ENCODE measurements around the gene RPL27.
"Not testable (repeated sequence)": the region's sequence is repeated elsewhere in the genome, so short reads cannot be mapped to it uniquely, and the experiment has no call there.

Gene RPL27

GRCh38 chr17:42980766-42981397, 17.3 kb upstream of the RPL27 start:
- Mint-ChIP-seq H3K36me3 (ENCODE audit: low read depth) (peaks cover 21% of the 10 kb centered on the region), H3K27me3 (ENCODE audit: low read depth) (no peaks in the 10 kb centered on the region), H3K9me3 (no peaks in the 10 kb centered on the region), H3K27ac (peak overlapping the region; percentile 76), H3K4me3 (peak overlapping the region; percentile 95), H3K4me1 (ENCODE audit: low read depth) (peaks cover 27% of the 10 kb centered on the region)
- DNase-seq (ENCODE audit: low spot score), result peak; percentile 78

- Mint-ChIP-seq H3K4me3 (peak overlapping the region; percentile 95), H3K4me1 (ENCODE audit: low read depth) (peaks cover 27% of the 10 kb centered on the region), H3K27ac (peak overlapping the region; percentile 69), H3K9me3 (no peaks in the 10 kb centered on the region), H3K27me3 (ENCODE audit: low read depth) (no peaks in the 10 kb centered on the region), H3K36me3 (ENCODE audit: low read depth) (peaks cover 24% of the 10 kb centered on the region)
- DNase-seq (ENCODE audit: low spot score), result no peak
Observed at GRCh38 chr17:42982266-42982665, 16.0 kb upstream of the RPL27 start.

DNA sequence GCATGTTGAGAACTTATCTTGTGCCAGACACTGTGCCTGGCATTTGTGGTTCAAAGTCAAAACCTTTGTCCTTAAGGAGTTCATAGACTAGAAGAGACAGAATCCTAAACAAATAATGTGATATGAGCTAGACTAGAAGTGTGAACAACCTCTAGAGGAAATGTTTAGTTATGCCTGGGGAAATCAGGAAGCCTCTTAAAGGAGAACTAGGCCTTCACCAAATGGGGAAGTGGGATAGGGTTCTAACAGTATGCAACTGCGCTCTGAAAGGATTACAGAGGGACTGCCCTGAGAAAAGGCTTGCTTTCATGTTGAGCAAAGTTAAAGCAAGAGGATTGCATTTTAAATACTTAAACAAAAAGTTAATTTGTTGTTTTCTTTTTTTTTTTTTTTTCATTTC, 13.0 kb upstream of the RPL27 start:
- Mint-ChIP-seq H3K4me3 (no peak overlapping the region), H3K4me1 (ENCODE audit: low read depth) (peaks cover 17% of the 10 kb centered on the region)

GRCh38 chr17:42989141-42989540, 9.1 kb upstream of the RPL27 start:
- Mint-ChIP-seq H3K9me3 (no peaks in the 10 kb centered on the region), H3K27ac (no peak overlapping the region), H3K4me3 (no peak overlapping the region), H3K36me3 (ENCODE audit: low read depth) (peaks cover 54% of the 10 kb centered on the region), H3K4me1 (ENCODE audit: low read depth) (peaks cover 7% of the 10 kb centered on the region), H3K27me3 (ENCODE audit: low read depth) (no peaks in the 10 kb centered on the region)
- no peak for DNase-seq (ENCODE audit: low spot score)

More for the DNA sequence above, 13.0 kb upstream of the RPL27 start:
- no peak for DNase-seq (ENCODE audit: low spot score)
- Mint-ChIP-seq H3K27ac (no peak overlapping the region), H3K36me3 (ENCODE audit: low read depth) (peaks cover 45% of the 10 kb centered on the region), H3K9me3 (no peaks in the 10 kb centered on the region), H3K27me3 (ENCODE audit: low read depth) (no peaks in the 10 kb centered on the region)

DNA sequence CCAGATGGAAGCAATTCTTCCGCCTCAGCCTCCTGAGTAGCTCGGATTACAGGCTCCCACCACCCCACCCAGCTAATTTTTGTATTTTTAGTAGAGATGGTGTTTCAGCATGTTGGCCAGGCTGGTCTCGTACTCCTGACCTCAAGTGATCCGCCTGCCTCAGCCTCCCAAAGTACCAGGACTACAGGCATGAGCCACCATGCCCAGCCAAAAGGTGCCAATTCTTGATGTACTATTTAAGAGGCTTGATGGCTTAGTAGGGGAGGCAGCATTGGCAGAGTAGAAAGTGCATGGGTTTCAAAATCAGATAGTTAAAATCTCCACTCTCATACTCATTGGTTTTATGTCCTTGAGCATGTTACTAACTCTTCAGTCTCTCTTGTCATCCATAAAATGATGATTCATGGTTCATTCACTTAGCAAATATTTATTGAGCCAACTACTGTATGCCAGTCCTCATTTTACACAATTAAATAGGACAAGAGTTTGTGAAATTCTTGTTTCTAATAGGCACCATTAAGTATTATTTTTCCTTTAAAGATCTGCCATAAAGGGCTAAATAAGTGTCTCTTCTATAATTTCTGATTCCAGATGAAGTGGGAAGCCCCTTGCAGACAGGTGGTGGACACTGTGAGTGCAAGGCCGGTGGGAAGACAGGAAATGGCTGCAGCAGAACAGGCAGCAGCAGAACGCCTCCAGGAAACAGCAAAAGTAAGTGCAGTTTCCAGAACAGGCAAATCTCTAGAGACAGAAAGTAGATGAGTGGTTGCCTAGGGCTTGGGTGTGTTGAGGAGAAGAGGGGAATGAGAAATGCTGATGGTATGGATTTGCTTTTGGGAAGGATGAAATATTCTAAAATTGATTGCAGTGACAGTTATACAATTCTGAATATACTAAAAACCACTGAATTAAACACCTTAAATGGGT, 8.2 kb upstream of the RPL27 start:
- Mint-ChIP-seq H3K27me3 (ENCODE audit: low read depth) (no peaks in the 10 kb centered on the region), H3K4me3 (no peak overlapping the region), H3K27ac (no peak overlapping the region), H3K4me1 (ENCODE audit: low read depth) (peaks cover 3% of the 10 kb centered on the region), H3K36me3 (ENCODE audit: low read depth) (peaks cover 57% of the 10 kb centered on the region), H3K9me3 (no peaks in the 10 kb centered on the region)
- DNase-seq (ENCODE audit: low spot score), result no peak

- no peak overlapping the region for H3K27ac Mint-ChIP-seq
- no peak overlapping the region for H3K4me3 Mint-ChIP-seq
- H3K9me3 Mint-ChIP-seq, result no peaks in the 10 kb centered on the region
- no peaks in the 10 kb centered on the region for H3K27me3 Mint-ChIP-seq (ENCODE audit: low read depth)
- peaks cover 46% of the 10 kb centered on the region for H3K36me3 Mint-ChIP-seq (ENCODE audit: low read depth)
- DNase-seq (ENCODE audit: low spot score), result no peak
- no peaks in the 10 kb centered on the region for H3K4me1 Mint-ChIP-seq (ENCODE audit: low read depth)
Observed at GRCh38 chr17:42991471-42991870, 6.7 kb upstream of the RPL27 start.

GRCh38 chr17:42992872-42993271, 5.3 kb upstream of the RPL27 start:
- no peaks in the 10 kb centered on the region for H3K9me3 Mint-ChIP-seq
- no peak overlapping the region for H3K27ac Mint-ChIP-seq
- peaks cover 43% of the 10 kb centered on the region for H3K36me3 Mint-ChIP-seq (ENCODE audit: low read depth)

DNA sequence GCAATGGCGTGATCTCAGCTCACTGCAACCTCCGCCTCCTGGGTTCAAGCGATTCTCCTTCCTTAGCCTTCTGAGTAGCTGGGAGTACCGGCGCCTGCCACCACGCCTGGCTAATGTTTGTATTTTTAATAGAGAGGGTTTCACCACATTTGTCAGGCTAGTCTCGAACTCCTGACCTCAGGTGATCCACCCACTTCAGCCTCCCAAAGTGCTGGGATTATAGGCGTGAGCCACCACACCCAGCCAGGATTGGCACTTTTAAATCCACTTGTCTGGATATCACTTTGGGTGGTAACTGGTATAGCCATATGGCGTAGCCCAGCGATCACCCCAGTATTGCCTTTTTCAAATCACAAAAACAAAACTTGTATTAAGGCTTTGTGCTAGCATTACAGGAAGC, 4.3 kb upstream of the RPL27 start:
- Mint-ChIP-seq H3K4me1 (ENCODE audit: low read depth) (peaks cover 12% of the 10 kb centered on the region), H3K36me3 (ENCODE audit: low read depth) (peaks cover 37% of the 10 kb centered on the region)
- not testable (repeated sequence) for H3K4me3 Mint-ChIP-seq; DNase-seq (ENCODE audit: low spot score); H3K27me3 Mint-ChIP-seq (ENCODE audit: low read depth); H3K27ac Mint-ChIP-seq; H3K9me3 Mint-ChIP-seq

More at GRCh38 chr17:42992872-42993271, 5.3 kb upstream of the RPL27 start:
- no peak for DNase-seq (ENCODE audit: low spot score)
- no peak overlapping the region for H3K4me3 Mint-ChIP-seq
- peaks cover 10% of the 10 kb centered on the region for H3K4me1 Mint-ChIP-seq (ENCODE audit: low read depth)
- H3K27me3 Mint-ChIP-seq (ENCODE audit: low read depth), result no peaks in the 10 kb centered on the region

DNA sequence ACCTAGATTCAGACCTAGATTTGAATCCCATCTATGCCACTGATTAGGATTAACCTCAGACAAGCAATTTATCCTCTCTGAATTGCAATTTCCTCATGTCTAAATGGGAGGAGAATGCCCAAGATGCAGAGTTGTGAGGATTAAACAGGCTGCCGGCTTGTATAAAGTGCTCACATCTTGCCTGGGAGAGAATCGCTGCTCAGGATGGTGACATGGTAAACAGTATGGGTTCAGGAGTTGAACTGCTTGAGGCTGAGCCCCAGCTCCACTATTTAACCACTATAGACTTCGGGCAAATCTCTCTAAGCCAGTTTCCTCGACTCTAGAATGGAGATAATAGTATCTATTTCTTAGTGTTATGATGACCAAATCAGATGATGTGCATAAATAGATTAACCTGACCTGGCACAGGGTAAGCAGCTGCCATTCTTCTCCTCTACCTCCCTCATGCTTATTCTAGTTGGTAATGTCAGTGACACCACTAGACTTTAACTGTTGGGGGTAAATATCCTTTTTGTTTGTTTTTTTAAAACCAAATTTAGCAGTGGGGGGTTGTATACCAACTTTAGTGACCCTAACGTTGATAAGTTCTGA, 732 bp upstream of the RPL27 start:
- Mint-ChIP-seq H3K27ac (peak overlapping the region; percentile 99), H3K27me3 (ENCODE audit: low read depth) (no peaks in the 10 kb centered on the region), H3K9me3 (no peaks in the 10 kb centered on the region), H3K4me1 (ENCODE audit: low read depth) (peaks cover 24% of the 10 kb centered on the region), H3K36me3 (ENCODE audit: low read depth) (peaks cover 43% of the 10 kb centered on the region), H3K4me3 (peak overlapping the region; percentile 96)
- DNase-seq (ENCODE audit: low spot score), result no peak

DNA sequence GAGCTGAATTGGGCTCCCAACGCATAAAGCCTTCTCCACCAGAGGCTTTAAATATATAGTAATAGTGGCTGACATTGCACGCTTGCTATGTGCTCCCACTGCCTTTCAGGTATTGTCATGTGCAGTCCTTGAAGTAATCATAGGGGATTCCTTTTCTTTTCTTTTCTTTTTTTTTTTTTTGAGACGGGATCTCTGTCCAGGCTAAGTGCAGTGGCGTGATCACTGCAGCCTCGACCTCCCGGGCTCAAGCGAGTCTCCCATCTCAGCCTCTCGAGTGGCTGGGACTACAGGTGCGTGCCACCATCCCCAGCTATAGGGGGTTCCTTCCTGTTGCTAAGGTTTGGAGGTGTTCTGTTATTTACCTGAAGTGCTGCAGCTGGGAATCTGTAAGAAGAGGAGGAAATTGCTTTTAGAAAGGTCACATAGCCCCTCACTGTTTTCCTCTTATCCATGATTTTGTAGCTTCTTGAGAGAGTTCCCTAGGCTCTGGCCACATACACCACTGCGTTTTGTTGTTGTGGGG, 845 bp downstream of the RPL27 start:
- Mint-ChIP-seq H3K4me3 (peak overlapping the region; percentile 96), H3K4me1 (ENCODE audit: low read depth) (peaks cover 24% of the 10 kb centered on the region), H3K27ac (peak overlapping the region; percentile 99), H3K9me3 (no peaks in the 10 kb centered on the region), H3K36me3 (ENCODE audit: low read depth) (peaks cover 49% of the 10 kb centered on the region), H3K27me3 (ENCODE audit: low read depth) (no peaks in the 10 kb centered on the region)
- DNase-seq (ENCODE audit: low spot score), result no peak

DNA sequence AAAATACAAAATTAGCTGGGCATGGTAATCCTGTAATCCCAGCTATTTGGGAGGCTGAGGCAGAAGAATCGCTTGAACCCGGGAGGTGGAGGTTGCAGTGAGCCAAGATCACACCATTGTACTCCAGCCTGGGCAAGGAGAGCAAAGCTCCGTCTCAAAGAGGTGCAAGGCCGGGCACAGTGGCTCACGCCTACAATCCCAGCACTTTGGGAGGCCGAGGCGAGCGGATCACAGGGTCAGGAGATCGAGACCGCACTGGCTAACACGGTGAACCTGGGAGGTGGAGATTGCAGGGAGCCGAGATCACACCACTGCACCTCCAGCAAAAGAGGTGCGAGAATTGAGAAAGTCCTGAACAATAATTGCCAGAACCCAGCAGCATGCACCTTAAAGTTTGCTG, 2.7 kb downstream of the RPL27 start:
- H3K4me1 Mint-ChIP-seq (ENCODE audit: low read depth), result peaks cover 24% of the 10 kb centered on the region
- not testable (repeated sequence) for H3K9me3 Mint-ChIP-seq; H3K27me3 Mint-ChIP-seq (ENCODE audit: low read depth); H3K27ac Mint-ChIP-seq; DNase-seq (ENCODE audit: low spot score); H3K4me3 Mint-ChIP-seq
- peaks cover 46% of the 10 kb centered on the region for H3K36me3 Mint-ChIP-seq (ENCODE audit: low read depth)

DNA sequence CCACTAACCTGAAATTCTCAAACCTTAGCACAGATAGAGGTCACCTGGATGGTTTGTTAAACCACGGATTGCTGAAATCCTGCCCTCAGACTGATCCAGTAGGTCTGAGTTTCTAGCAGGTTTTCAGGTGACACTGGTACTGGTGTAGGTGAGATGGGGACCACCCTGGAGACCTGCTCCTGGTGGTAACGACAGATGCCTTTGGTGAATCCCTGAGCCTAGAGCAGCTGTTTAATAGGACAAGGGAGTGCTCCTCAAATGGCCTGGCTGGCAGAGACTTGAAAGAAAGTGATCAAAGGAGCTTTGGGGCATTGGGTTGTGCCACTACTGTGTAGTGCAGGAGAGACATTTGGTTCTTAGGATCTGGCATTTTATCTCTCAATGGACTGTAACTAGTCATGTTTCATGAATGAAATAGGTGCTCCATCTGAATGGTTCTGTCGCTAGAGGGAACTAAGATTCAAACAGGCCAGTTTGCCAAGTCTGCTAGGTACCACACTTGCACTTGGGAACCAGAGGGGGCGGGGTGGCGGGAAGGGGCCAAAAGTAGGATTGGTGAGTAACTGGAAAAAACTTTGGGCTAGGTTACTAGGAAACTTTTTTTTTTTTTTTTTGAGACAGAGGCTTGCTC, 5.4 kb downstream of the RPL27 start:
- H3K36me3 Mint-ChIP-seq (ENCODE audit: low read depth), result peaks cover 50% of the 10 kb centered on the region
- peaks cover 21% of the 10 kb centered on the region for H3K4me1 Mint-ChIP-seq (ENCODE audit: low read depth)
- H3K9me3 Mint-ChIP-seq, result no peaks in the 10 kb centered on the region
- no peak overlapping the region for H3K27ac Mint-ChIP-seq
- H3K4me3 Mint-ChIP-seq, result no peak overlapping the region
- no peaks in the 10 kb centered on the region for H3K27me3 Mint-ChIP-seq (ENCODE audit: low read depth)
- DNase-seq (ENCODE audit: low spot score), result no peak

DNA sequence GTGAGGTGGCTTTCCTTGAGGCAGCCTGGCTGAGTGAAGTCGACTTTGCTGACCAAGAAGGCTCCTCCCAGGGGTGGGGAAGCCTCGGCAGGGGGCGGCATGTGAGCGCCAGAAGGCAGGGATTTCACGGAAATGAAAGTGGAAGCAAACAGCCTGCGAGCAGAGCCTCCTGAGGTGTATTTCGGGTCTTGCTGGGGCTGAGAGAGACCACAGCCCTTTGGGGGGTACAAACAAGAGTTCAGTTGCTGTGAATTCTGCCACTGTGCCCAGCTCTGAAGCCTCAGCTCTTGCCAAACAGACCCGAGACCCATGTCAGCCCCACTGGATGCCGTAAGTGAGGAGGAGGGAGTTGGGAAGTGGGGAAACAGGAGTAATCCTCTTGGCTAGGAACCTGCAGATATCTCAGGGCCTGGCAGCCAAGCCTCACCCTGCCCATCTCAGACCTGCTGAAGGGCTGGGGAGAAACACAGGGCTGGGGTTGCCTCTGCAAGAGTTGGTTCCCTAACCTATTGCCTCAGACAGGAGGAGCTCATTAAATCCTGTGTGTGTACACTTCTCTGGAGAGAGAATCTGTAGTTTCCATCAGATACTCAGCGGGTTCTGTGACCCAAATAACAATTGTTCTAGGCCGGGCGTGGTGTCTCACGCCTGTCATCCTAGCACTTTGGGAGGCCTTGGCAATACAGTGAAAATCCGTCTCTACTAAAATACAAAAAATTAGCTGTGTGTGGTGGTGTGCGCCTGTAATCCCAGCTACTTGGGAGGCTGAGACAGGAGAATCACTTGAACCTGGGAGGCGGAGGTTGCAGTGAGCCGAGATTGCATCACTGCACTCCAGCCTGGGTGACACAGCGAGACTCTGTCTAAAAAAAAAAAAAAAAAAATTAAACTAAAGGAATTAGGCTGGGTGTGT, 8.7 kb downstream of the RPL27 start, which contains the start of gene IFI35:
TSS of gene IFI35 (plus strand) at position 146 of the 913 bp plus-strand sequence. CDS start at position 310, 164 bp downstream.
- no peaks in the 10 kb centered on the region for H3K9me3 Mint-ChIP-seq
- peaks cover 34% of the 10 kb centered on the region for H3K36me3 Mint-ChIP-seq (ENCODE audit: low read depth)
- H3K4me1 Mint-ChIP-seq (ENCODE audit: low read depth), result peaks cover 17% of the 10 kb centered on the region

More for the DNA sequence above, 8.7 kb downstream of the RPL27 start, which contains the start of gene IFI35:
- peak within 1 kb of the TSS; percentile 100 for H3K27ac Mint-ChIP-seq
- no peaks in the 10 kb centered on the region for H3K27me3 Mint-ChIP-seq (ENCODE audit: low read depth)
- H3K4me3 Mint-ChIP-seq, result peak within 1 kb of the TSS; percentile 100
- peak; percentile 86 for DNase-seq (ENCODE audit: low spot score)

Measured in T-helper 2 cell treated with Interferon-gamma antibody and Interleukin-4, amounts not matched to agents 5 μg/mL and 100 μg/mL, for 36 hours (primary cell).